DND-41 (cell line): ENCODE data around the gene SLC25A45.

ENCODE experiments used
- ATAC-seq: fragments of 200-7000 bp; cut with Tn5 transposase; 3 replicates; pipeline ENCODE4 v1.9.1; 2021; ENCODE audit warnings: low read depth; ENCODE audit not compliant: insufficient read depth
- DNase-seq: peaks from one replicate; pipeline ENCODE4 v3.0.0-alpha.2; 2020
- H2AFZ ChIP-seq: 2 replicates; pipeline ENCODE4 v1.6.0; 2012; ENCODE audit warnings: low read depth, low read length
- H3K27ac ChIP-seq: 2 replicates; pipeline ENCODE4 v1.5.1; 2012; ENCODE audit warnings: low read length, inconsistent platforms
- H3K27me3 ChIP-seq: fragments of 200-600 bp; sonication (generic); 2 replicates; pipeline ENCODE4 v1.6.0; 2012; ENCODE audit warnings: low read length, mild to moderate bottlenecking, inconsistent platforms; ENCODE audit not compliant: insufficient read depth, poor library complexity
- H3K36me3 ChIP-seq: 2 replicates; pipeline ENCODE4 v1.5.1; 2012; ENCODE audit warnings: low read length, inconsistent platforms; ENCODE audit not compliant: insufficient read depth
- H3K4me1 ChIP-seq: 2 replicates; pipeline ENCODE4 v1.5.1; 2012; ENCODE audit warnings: mild to moderate bottlenecking, low read length; ENCODE audit not compliant: insufficient read depth
- H3K4me2 ChIP-seq: 2 replicates; pipeline ENCODE4 v1.6.0; 2012; ENCODE audit warnings: mild to moderate bottlenecking, moderate library complexity, low read length, inconsistent platforms; ENCODE audit not compliant: insufficient read depth
- H3K4me3 ChIP-seq, 2 experiments: fragments of 200-600 bp in 1 of 2; shearing (Covaris generic) in 1 of 2; 2 replicates each; pipeline ENCODE4 v1.5.1; 2012 to 2016; ENCODE audit warnings: inconsistent platforms in 2 of 2, low read length in 2 of 2, mild to moderate bottlenecking in 2 of 2, low read depth in 1 of 2, moderate library complexity in 1 of 2
- H3K79me2 ChIP-seq: 2 replicates; pipeline ENCODE4 v1.6.0; 2012; ENCODE audit warnings: low read length, inconsistent platforms; ENCODE audit not compliant: insufficient read depth
- H3K9ac ChIP-seq: 2 replicates; pipeline ENCODE4 v1.6.0; 2012; ENCODE audit warnings: low read depth, mild to moderate bottlenecking, inconsistent platforms, low read length, moderate library complexity
- H3K9me3 ChIP-seq: 2 replicates; pipeline ENCODE4 v1.5.1; 2012; ENCODE audit warnings: low read length, moderate library complexity, mild to moderate bottlenecking, inconsistent platforms; ENCODE audit not compliant: insufficient read depth, severe bottlenecking
- H4K20me1 ChIP-seq: 2 replicates; pipeline ENCODE4 v1.6.0; 2012; ENCODE audit warnings: low read length; ENCODE audit not compliant: insufficient read depth
- CTCF ChIP-seq: IDR thresholded peaks from 2 replicates; pipeline ENCODE4 v1.5.1; 2012; ENCODE audit warnings: borderline replicate concordance, low read length, moderate library complexity, mild to moderate bottlenecking; ENCODE audit not compliant: poor library complexity, severe bottlenecking; ENCODE audit errors: extremely low read depth
- EZH2 ChIP-seq: IDR thresholded peaks from 3 replicates; pipeline ENCODE4 v1.6.1; 2012; ENCODE audit warnings: borderline replicate concordance, low read depth, mild to moderate bottlenecking, moderate library complexity, low read length, inconsistent platforms; ENCODE audit not compliant: severe bottlenecking

SLC25A45 gene

DNA sequence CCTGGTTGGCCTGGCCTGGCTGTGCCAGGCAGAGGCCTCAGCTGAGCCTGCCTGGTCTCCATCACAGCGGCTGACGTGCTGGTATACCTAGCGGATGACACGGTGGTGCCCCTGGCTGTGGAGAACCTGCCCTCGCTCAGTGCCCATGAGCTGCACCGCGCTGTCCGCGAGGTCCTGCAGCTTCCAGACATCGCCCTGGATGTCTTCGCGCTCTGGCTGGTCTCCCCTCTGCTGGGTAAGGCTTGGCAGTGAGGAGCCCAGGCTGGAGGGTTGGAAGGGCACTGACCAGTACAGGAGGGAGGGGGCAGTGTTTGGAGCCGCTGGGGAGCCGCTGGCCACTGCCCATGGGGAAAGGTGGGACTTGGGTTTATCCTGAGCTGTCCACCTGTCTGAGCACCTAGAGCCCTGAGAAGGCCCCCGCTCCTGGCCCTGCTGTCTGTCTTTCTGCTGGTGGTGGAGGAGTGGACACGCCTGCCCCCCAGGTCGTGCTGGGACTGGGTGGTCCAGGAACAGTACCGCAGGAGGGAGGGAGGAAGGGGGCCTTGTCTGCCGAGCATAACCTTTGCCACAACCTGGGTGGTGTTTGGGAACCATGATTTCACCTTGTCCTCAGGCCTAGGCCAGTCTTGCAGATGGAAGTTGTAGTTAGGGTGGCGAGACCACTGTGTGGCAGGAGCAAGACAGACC, 7.0 kb upstream of the SLC25A45 start:
- peaks cover 55% of the 10 kb centered on the region for H3K36me3 ChIP-seq
- no peak for TF ChIP-seq CTCF
- no peak for TF ChIP-seq EZH2
- no peak for DNase-seq
- no peaks in the 10 kb centered on the region for H3K9me3 ChIP-seq
- H2AFZ ChIP-seq: no peak overlapping the region
- H3K27ac ChIP-seq: peak overlapping the region; percentile 44
- H3K79me2 ChIP-seq: peaks cover 75% of the 10 kb centered on the region
- H3K9ac ChIP-seq: peak overlapping the region; percentile 84; the same call in 1 of the 2 replicates
- no peak for ATAC-seq
- peaks cover 26% of the 10 kb centered on the region for H4K20me1 ChIP-seq
- peak overlapping the region in 1 of 2 experiments; percentile 8; a peak in 1 of 4 replicates for H3K4me3 ChIP-seq
- peak overlapping the region; percentile 91; the same call in 1 of the 2 replicates for H3K4me2 ChIP-seq
- H3K27me3 ChIP-seq: no peaks in the 10 kb centered on the region
- peaks cover 52% of the 10 kb centered on the region for H3K4me1 ChIP-seq

DNA sequence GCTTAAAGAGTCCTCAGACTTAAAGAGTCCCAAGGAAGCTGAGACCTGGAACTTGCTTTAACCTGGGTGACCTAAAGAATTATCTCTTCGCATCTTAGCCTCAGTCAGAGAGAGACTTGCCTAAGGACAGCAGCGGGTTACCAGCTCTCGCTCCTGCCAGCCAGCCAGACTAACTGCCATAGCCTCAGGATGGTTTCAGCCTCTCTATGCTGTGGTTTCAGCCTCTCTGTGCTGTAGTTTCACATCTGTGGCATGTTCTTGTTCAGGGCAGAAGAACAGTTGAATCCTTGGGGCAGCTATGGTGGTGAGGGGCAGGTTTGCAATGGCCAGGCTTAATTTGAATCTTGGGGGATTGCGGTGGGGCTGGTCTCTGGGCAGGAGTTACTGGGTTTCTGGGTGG, 6.3 kb upstream of the SLC25A45 start:
- TF ChIP-seq CTCF (no peak), EZH2 (no peak)
- Histone ChIP-seq H3K4me2 (peak overlapping the region; percentile 91; the same call in 1 of the 2 replicates), H2AFZ (no peak overlapping the region), H4K20me1 (peaks cover 22% of the 10 kb centered on the region), H3K9me3 (no peaks in the 10 kb centered on the region), H3K4me1 (peaks cover 59% of the 10 kb centered on the region), H3K36me3 (peaks cover 48% of the 10 kb centered on the region), H3K4me3 (peak overlapping the region in 1 of 2 experiments; percentile 6; a peak in 1 of 4 replicates), H3K79me2 (peaks cover 77% of the 10 kb centered on the region), H3K27ac (peak overlapping the region; percentile 44), H3K9ac (peak overlapping the region; percentile 84; the same call in 1 of the 2 replicates), H3K27me3 (no peaks in the 10 kb centered on the region)
- DNase-seq (no peak), ATAC-seq (no peak)

DNA sequence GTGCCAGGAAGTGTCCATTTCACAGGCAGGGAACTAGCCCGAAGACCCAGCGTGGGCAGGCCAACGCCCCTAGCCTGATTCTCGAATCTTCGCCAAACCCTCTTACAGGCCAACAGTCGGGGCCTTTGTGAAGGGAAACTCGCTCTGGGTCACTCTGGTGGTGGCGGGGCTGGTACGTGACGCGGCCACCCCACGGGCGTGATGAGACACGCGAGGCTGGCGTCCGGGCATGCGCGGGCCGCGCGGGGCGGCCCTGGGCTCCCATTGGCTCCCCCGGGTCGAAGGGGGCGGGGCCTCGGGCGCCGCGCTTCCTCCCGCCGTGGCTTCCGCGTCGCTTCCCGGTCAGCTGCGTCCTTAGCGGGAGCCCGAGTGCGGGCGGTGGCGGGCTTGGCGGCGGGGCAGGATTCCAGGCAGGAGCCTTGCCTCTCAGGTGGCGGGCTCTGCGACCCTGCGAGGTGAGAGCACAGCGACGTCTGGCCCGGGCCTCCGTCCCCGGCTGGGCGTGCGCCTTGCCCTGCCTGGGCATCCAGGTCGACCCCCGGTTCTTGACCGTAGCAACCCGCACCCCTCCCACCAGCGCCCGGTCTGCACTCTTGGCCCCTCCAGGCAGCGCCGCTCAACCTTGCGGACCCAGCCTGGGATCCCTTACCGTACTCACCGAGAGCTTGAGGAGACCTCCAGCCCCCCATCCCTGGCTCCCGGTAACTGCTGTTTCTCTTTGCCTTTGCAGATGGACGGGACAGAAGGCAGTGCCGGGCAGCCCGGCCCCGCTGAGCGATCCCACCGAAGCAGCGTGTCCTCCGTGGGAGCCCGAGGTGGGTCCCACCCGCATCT, 4.1 kb upstream of the SLC25A45 start, which contains the start of gene FRMD8:
Gene FRMD8 (plus strand): TSS at position 331 of the 834 bp plus-strand sequence. CDS start 400 bp downstream, at position 731.
- H3K79me2 ChIP-seq: peaks cover 65% of the 10 kb centered on the region
- no peak for TF ChIP-seq CTCF
- TF ChIP-seq EZH2: no peak
- peak; percentile 84 for DNase-seq

More for the DNA sequence above, 4.1 kb upstream of the SLC25A45 start, which contains the start of gene FRMD8:
- peak within 1 kb of the TSS; percentile 98 for H3K27ac ChIP-seq
- peaks cover 10% of the 10 kb centered on the region for H4K20me1 ChIP-seq
- peak within 1 kb of the TSS; percentile 84 for H3K9ac ChIP-seq
- ATAC-seq: peak; percentile 53
- peaks cover 31% of the 10 kb centered on the region for H3K36me3 ChIP-seq
- H3K4me2 ChIP-seq: peak within 1 kb of the TSS; percentile 91
- no peaks in the 10 kb centered on the region for H3K9me3 ChIP-seq
- peaks cover 80% of the 10 kb centered on the region for H3K4me1 ChIP-seq
- no peaks in the 10 kb centered on the region for H3K27me3 ChIP-seq
- H3K4me3 ChIP-seq: peak within 1 kb of the TSS; percentile 69 to 89; a peak in 3 of 4 replicates
- H2AFZ ChIP-seq: peak within 1 kb of the TSS; percentile 99
